GM12878 (cell line): ENCODE data around the gene TGFBI. TPM values are rescaled to one million over a fixed set of nuclear protein-coding genes. Genes with fewer than 3 reads are reported as not detected.

Experiments
- ATF7 ChIP-seq: fragments of 450-650 bp; IDR thresholded peaks from 2 replicates; pipeline ENCODE4 v1.6.1; 2016; ENCODE audit warnings: low read depth, mild to moderate bottlenecking
- BACH1 ChIP-seq: fragments of 450-650 bp; IDR thresholded peaks from 2 replicates; pipeline ENCODE4 v1.6.1; 2017; ENCODE audit warnings: mild to moderate bottlenecking, borderline replicate concordance
- CREB1 ChIP-seq: IDR thresholded peaks from 2 replicates; pipeline ENCODE4 v1.6.1; 2012; ENCODE audit warnings: low read depth, mild to moderate bottlenecking, inconsistent platforms
- DPF2 ChIP-seq: fragments of 450-650 bp; IDR thresholded peaks from 2 replicates; pipeline ENCODE4 v1.6.1; 2017; ENCODE audit warnings: mild to moderate bottlenecking
- E2F4 ChIP-seq: IDR thresholded peaks from 2 replicates; pipeline ENCODE4 v1.6.1; 2012; ENCODE audit warnings: low read depth, low read length, improper control_type of control experiment
- FOS ChIP-seq: IDR thresholded peaks from 3 replicates; pipeline ENCODE4 v1.6.1; 2011; ENCODE audit warnings: borderline replicate concordance; ENCODE audit not compliant: insufficient read length; ENCODE audit errors: extremely low read depth
- GABPA ChIP-seq: IDR thresholded peaks from 2 replicates; pipeline ENCODE4 v1.6.1; 2014; ENCODE audit warnings: antibody characterized with exemption, low read depth, mild to moderate bottlenecking, inconsistent platforms
- HDGF ChIP-seq: fragments of 450-650 bp; IDR thresholded peaks from 2 replicates; pipeline ENCODE4 v1.6.1; 2016; ENCODE audit warnings: antibody characterized with exemption
- IKZF1 ChIP-seq: fragments of 450-650 bp; conservative IDR thresholded peaks from 2 replicates; pipeline ENCODE4 v1.6.1; 2017; ENCODE audit warnings: antibody characterized with exemption, mild to moderate bottlenecking
- IKZF2 ChIP-seq, 2 experiments: fragments of 450-650 bp; IDR thresholded peaks; 2 replicates each; pipeline ENCODE4 v1.6.1; 2017; ENCODE audit warnings: mild to moderate bottlenecking in 2 of 2, moderate library complexity in 2 of 2
- IRF3 ChIP-seq: fragments of 450-650 bp; IDR thresholded peaks from 2 replicates; pipeline ENCODE4 v1.6.1; 2014; ENCODE audit warnings: mild to moderate bottlenecking
- JUNB ChIP-seq: IDR thresholded peaks from 2 replicates; pipeline ENCODE4 v1.6.1; 2016; ENCODE audit warnings: antibody characterized with exemption, mild to moderate bottlenecking
- KAT2A ChIP-seq: conservative IDR thresholded peaks from 2 replicates; pipeline ENCODE4 v1.6.1; 2011; ENCODE audit warnings: low read depth, low read length; ENCODE audit not compliant: control insufficient read depth
- MTA2 ChIP-seq: fragments of 450-650 bp; IDR thresholded peaks from 2 replicates; pipeline ENCODE4 v1.6.1; 2016; ENCODE audit warnings: low read depth, mild to moderate bottlenecking, moderate library complexity
- MXI1 ChIP-seq: fragments of 150-350 bp; IDR thresholded peaks from 2 replicates; pipeline ENCODE4 v1.6.1; 2011; ENCODE audit warnings: low read depth, mild to moderate bottlenecking, inconsistent platforms, low read length, improper control_type of control experiment
- MYB ChIP-seq: fragments of 150-350 bp; IDR thresholded peaks from 2 replicates; pipeline ENCODE4 v1.6.1; 2014; ENCODE audit warnings: mild to moderate bottlenecking, low read depth, low read length, borderline replicate concordance
- NR2F1 ChIP-seq: fragments of 450-650 bp; conservative IDR thresholded peaks from 2 replicates; pipeline ENCODE4 v1.6.1; 2017; ENCODE audit warnings: mild to moderate bottlenecking
- POLR2AphosphoS2 ChIP-seq: IDR thresholded peaks from 2 replicates; pipeline ENCODE4 v1.6.1; 2011; ENCODE audit warnings: low read depth, mild to moderate bottlenecking, low read length, improper control_type of control experiment, moderate library complexity
- RCOR1 ChIP-seq: conservative IDR thresholded peaks from 2 replicates; pipeline ENCODE4 v1.6.1; 2012; ENCODE audit warnings: low read depth, low read length, improper control_type of control experiment
- RUNX3 ChIP-seq: IDR thresholded peaks from 2 replicates; pipeline ENCODE4 v1.6.1; 2012; ENCODE audit warnings: low read length, inconsistent platforms
- SMARCA5 ChIP-seq: fragments of 450-650 bp; IDR thresholded peaks from 2 replicates; pipeline ENCODE4 v1.6.1; 2017; ENCODE audit warnings: mild to moderate bottlenecking
- SP1 ChIP-seq: IDR thresholded peaks from one replicate; pipeline ENCODE4 v1.6.1; 2011; ENCODE audit warnings: low read depth, low read length
- SUPT20H ChIP-seq: IDR thresholded peaks from 2 replicates; pipeline ENCODE4 v1.6.1; 2011; ENCODE audit warnings: low read depth, mild to moderate bottlenecking, low read length, moderate library complexity, borderline replicate concordance; ENCODE audit not compliant: control insufficient read depth
- SUZ12 ChIP-seq: fragments of 200-600 bp; sonication (generic); IDR thresholded peaks from one replicate; pipeline ENCODE4 v1.6.1; 2018; ENCODE audit warnings: antibody characterized with exemption, mild to moderate bottlenecking; ENCODE audit not compliant: unreplicated experiment
- YBX1 ChIP-seq: fragments of 450-650 bp; IDR thresholded peaks from 2 replicates; pipeline ENCODE4 v1.6.1; 2016; ENCODE audit warnings: antibody characterized with exemption
- ZBED1 ChIP-seq: IDR thresholded peaks from 2 replicates; pipeline ENCODE4 v1.6.1; 2016; ENCODE audit warnings: borderline replicate concordance
- ZNF217 ChIP-seq: fragments of 450-650 bp; IDR thresholded peaks from 2 replicates; pipeline ENCODE4 v1.6.1; 2017; ENCODE audit warnings: antibody characterized with exemption, mild to moderate bottlenecking
- ZNF24 ChIP-seq: fragments of 450-650 bp; IDR thresholded peaks from 2 replicates; pipeline ENCODE4 v1.6.1; 2017; ENCODE audit warnings: antibody characterized with exemption, mild to moderate bottlenecking
- ZNF687 ChIP-seq: fragments of 450-650 bp; IDR thresholded peaks from 2 replicates; pipeline ENCODE4 v1.6.1; 2017; ENCODE audit warnings: mild to moderate bottlenecking, moderate library complexity
- polyA plus RNA-seq, 11 experiments: library from polyadenylated mRNA; depleted of rRNA in 4 of 11; unstranded in 6 of 11; stranded (reverse) in 5 of 11; fragments of >200 nt; fragmentation: Nextera tagmentation in 4 of 11; fragmentation: Illumina TruSeq in 1 of 11; extraction: Ambion mirVana in 4 of 11; extraction: Trizol in 1 of 11; gene quantifications; 1 replicate in 1 of 11; 2 replicates in 10 of 11; pipeline versions ENCODE4 v1.2.1 to v1.2.3, GENCODE V29; 2011 to 2016; ENCODE audit warnings: inconsistent platforms in 2 of 11, missing spikeins in 2 of 11, low read depth in 1 of 11
- total RNA-seq, 4 experiments: library from RNA; depleted of rRNA in 3 of 4; stranded (reverse); fragments of >200 nt in 3 of 4; fragmentation: Illumina TruSeq in 1 of 4; extraction: Trizol in 1 of 4; gene quantifications; 2 replicates each; pipeline versions ENCODE4 v1.2.1 to v1.2.3, GENCODE V29; 2013 to 2021

The TGFBI gene
- total and polyA plus RNA-seq, 10 of the 15 experiments (the other 5 are each of a cell fraction or from before 2014, with no cell fraction given): 0.12 to 1.8 (median 0.19) TPM

- 0 out of 2 replicates have a peak, but pooled peaks have one; percentile 20 for TF ChIP-seq NR2F1
- no peak for TF ChIP-seq YBX1
- no peak for TF ChIP-seq IRF3
- TF ChIP-seq POLR2AphosphoS2: no peak
- TF ChIP-seq ATF7: peak; percentile 34; the same call in 1 of the 2 replicates
- TF ChIP-seq SMARCA5: no peak
- TF ChIP-seq IKZF2 (IDR thresholded peaks at IDR 0.05): peak; percentile 47 to 53; a peak in 3 of 4 replicates
- TF ChIP-seq BACH1: no peak
- no peak for TF ChIP-seq KAT2A
- no peak for TF ChIP-seq ZBED1
- no peak for TF ChIP-seq HDGF
- TF ChIP-seq CREB1: no peak
- TF ChIP-seq MYB: no peak
- TF ChIP-seq SUPT20H: no peak
- TF ChIP-seq FOS: no peak
- no peak for TF ChIP-seq SUZ12
- no peak for TF ChIP-seq E2F4
- TF ChIP-seq MTA2: 0 out of 2 replicates have a peak, but pooled peaks have one; percentile 23
- peak; percentile 78 for TF ChIP-seq IKZF1
- no peak for TF ChIP-seq ZNF217
- TF ChIP-seq SP1: no peak
- 0 out of 2 replicates have a peak, but pooled peaks have one; percentile 61 for TF ChIP-seq DPF2
- no peak for TF ChIP-seq GABPA
- no peak for TF ChIP-seq ZNF24
- TF ChIP-seq MXI1: no peak
- TF ChIP-seq RCOR1: no peak
- TF ChIP-seq ZNF687: no peak
- TF ChIP-seq JUNB: peak; percentile 59; the same call in 1 of the 2 replicates
- peak; percentile 39 for TF ChIP-seq RUNX3
These were observed 8.4 kb downstream of the TGFBI start (continued) for GRCh38 chr5:136037001-136037705.
